Parathyroid adenoma (tissue), 2 donors: ENCODE results near the gene MYBPC2.

Experiments used
- H2AFZ ChIP-seq: fragments of 300-600 bp; sonication (generic); one replicate; pipeline ENCODE4 v1.7.0; 2017; ENCODE audit warnings: antibody characterized with exemption, mild to moderate bottlenecking
- H3K27ac ChIP-seq: fragments of 300-600 bp; sonication (generic); one replicate; pipeline ENCODE4 v1.7.0; 2017
- H3K27me3 ChIP-seq: fragments of 300-600 bp; sonication (generic); one replicate; pipeline ENCODE4 v1.7.0; 2017; ENCODE audit warnings: low read length; ENCODE audit not compliant: control insufficient read depth, insufficient read depth
- H3K36me3 ChIP-seq: fragments of 300-600 bp; sonication (generic); one replicate; pipeline ENCODE4 v1.7.0; 2017; ENCODE audit warnings: low read length; ENCODE audit not compliant: control insufficient read depth, insufficient read depth
- H3K4me1 ChIP-seq: fragments of 300-600 bp; sonication (generic); one replicate; pipeline ENCODE4 v1.7.0; 2017; ENCODE audit warnings: control low read depth
- H3K4me2 ChIP-seq: fragments of 300-600 bp; sonication (generic); one replicate; pipeline ENCODE4 v1.7.0; 2017; ENCODE audit warnings: low read length
- H3K4me3 ChIP-seq: fragments of 300-600 bp; sonication (generic); one replicate; pipeline ENCODE4 v1.7.0; 2017; ENCODE audit warnings: low read depth, low read length
- H3K79me2 ChIP-seq: fragments of 300-600 bp; sonication (generic); one replicate; pipeline ENCODE4 v1.7.0; 2017; ENCODE audit warnings: control low read depth
- H3K9ac ChIP-seq: fragments of 300-600 bp; sonication (generic); one replicate; pipeline ENCODE4 v1.7.0; 2017; ENCODE audit warnings: mild to moderate bottlenecking
- H3K9me3 ChIP-seq: fragments of 300-600 bp; sonication (generic); one replicate; pipeline ENCODE4 v1.7.0; 2017; ENCODE audit warnings: low read length; ENCODE audit not compliant: control insufficient read depth
- TF ChIP-seq, protein P1 (sequence below): fragments of 300-600 bp; sonication (generic); IDR thresholded peaks from one replicate; pipeline ENCODE4 v1.7.0; 2017; ENCODE audit warnings: antibody characterized with exemption, mild to moderate bottlenecking
- donor health status: primary hyperparathyroidism.

MYBPC2 gene

DNA sequence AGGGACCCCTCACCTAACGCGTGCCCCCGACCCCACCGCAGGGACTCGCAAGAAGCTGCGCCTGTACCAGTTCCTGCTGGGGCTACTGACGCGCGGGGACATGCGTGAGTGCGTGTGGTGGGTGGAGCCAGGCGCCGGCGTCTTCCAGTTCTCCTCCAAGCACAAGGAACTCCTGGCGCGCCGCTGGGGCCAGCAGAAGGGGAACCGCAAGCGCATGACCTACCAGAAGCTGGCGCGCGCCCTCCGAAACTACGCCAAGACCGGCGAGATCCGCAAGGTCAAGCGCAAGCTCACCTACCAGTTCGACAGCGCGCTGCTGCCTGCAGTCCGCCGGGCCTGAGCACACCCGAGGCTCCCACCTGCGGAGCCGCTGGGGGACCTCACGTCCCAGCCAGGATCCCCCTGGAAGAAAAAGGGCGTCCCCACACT, 4.7 kb upstream of the MYBPC2 start:
- H3K27ac ChIP-seq, result peak overlapping the region; percentile 9
- no peaks in the 10 kb centered on the region for H3K36me3 ChIP-seq
- H3K4me3 ChIP-seq, result peak overlapping the region; percentile 25
- TF ChIP-seq, protein P1, sequence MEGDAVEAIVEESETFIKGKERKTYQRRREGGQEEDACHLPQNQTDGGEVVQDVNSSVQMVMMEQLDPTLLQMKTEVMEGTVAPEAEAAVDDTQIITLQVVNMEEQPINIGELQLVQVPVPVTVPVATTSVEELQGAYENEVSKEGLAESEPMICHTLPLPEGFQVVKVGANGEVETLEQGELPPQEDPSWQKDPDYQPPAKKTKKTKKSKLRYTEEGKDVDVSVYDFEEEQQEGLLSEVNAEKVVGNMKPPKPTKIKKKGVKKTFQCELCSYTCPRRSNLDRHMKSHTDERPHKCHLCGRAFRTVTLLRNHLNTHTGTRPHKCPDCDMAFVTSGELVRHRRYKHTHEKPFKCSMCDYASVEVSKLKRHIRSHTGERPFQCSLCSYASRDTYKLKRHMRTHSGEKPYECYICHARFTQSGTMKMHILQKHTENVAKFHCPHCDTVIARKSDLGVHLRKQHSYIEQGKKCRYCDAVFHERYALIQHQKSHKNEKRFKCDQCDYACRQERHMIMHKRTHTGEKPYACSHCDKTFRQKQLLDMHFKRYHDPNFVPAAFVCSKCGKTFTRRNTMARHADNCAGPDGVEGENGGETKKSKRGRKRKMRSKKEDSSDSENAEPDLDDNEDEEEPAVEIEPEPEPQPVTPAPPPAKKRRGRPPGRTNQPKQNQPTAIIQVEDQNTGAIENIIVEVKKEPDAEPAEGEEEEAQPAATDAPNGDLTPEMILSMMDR, result no peak
- no peak overlapping the region for H3K9ac ChIP-seq
- H3K4me1 ChIP-seq, result peaks cover 9% of the 10 kb centered on the region
- H3K4me2 ChIP-seq, result peak overlapping the region; percentile 48
- H2AFZ ChIP-seq, result peak overlapping the region; percentile 65
- no peaks in the 10 kb centered on the region for H3K79me2 ChIP-seq
- no peaks in the 10 kb centered on the region for H3K9me3 ChIP-seq
- H3K27me3 ChIP-seq, result no peaks in the 10 kb centered on the region

DNA sequence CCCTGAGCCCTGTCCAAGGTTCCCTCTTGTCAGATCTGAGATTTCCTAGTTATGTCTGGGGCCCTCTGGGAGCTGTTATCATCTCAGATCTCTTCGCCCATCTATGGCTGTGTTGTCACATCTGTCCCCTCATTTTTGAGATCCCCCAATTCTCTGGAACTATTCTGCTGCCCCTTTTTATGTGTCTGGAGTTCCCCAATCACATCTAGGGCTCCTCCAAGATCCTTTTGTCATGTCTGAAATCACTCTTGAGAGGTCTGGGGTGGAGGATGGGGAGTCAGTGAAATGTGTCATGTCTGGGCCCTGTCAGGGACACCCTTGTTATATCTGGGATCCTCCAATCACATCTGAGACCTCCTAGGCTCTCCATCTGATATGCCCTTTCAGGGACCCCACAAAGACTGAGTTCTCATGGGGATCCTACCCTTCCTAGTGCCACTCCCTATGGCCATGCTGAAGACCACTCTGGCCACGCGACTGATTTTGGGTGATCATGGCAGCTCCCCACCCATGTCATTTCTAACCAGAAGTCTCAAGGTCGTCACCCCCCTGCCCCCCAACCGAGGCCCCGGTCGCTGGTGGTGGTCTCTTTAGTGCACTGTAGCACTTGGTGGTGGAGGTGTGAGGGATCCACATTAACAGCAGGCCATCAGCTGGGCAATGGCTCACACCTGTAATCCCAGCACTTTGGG, 3.8 kb upstream of the MYBPC2 start:
- TF ChIP-seq, protein P1, result no peak
- H3K9ac ChIP-seq, result no peak overlapping the region
- H3K79me2 ChIP-seq, result no peaks in the 10 kb centered on the region
- no peak overlapping the region for H3K27ac ChIP-seq
- H3K27me3 ChIP-seq, result no peaks in the 10 kb centered on the region
- H3K4me3 ChIP-seq, result no peak overlapping the region
- H3K9me3 ChIP-seq, result no peaks in the 10 kb centered on the region
- no peaks in the 10 kb centered on the region for H3K36me3 ChIP-seq
- no peak overlapping the region for H3K4me2 ChIP-seq
- H3K4me1 ChIP-seq, result peaks cover 10% of the 10 kb centered on the region
- no peak overlapping the region for H2AFZ ChIP-seq

DNA sequence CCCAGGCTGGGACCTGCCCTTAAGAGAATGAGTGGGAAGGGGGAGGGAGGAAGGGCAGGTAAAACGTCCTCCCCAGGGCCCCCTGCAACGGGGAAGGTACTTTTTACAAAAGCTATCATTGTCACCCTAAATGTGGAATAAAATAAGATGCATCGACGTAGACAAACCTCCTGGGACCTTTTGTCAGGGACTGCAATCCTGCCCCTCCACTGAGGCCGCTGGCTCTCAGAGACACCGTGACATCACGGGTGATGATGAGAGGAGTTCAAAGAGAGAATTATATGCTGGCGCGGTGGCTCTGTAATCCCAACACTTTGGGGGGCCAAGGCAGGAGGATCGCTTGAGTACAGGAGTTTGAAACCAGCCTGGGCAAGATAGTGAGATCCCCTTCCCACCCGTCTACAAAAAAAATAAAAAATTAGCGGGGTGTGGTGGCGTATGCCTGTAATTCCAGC, 1.8 kb upstream of the MYBPC2 start:
- H3K36me3 ChIP-seq, result no peaks in the 10 kb centered on the region
- peaks cover 15% of the 10 kb centered on the region for H3K4me1 ChIP-seq
- H3K4me2 ChIP-seq, result peak overlapping the region; percentile 99
- TF ChIP-seq, protein P1, result no peak
- H3K9ac ChIP-seq, result no peak overlapping the region
- H3K9me3 ChIP-seq, result no peaks in the 10 kb centered on the region
- peak overlapping the region; percentile 91 for H2AFZ ChIP-seq
- H3K4me3 ChIP-seq, result peak overlapping the region; percentile 59
- no peak overlapping the region for H3K27ac ChIP-seq
- no peaks in the 10 kb centered on the region for H3K27me3 ChIP-seq
- H3K79me2 ChIP-seq, result no peaks in the 10 kb centered on the region

DNA sequence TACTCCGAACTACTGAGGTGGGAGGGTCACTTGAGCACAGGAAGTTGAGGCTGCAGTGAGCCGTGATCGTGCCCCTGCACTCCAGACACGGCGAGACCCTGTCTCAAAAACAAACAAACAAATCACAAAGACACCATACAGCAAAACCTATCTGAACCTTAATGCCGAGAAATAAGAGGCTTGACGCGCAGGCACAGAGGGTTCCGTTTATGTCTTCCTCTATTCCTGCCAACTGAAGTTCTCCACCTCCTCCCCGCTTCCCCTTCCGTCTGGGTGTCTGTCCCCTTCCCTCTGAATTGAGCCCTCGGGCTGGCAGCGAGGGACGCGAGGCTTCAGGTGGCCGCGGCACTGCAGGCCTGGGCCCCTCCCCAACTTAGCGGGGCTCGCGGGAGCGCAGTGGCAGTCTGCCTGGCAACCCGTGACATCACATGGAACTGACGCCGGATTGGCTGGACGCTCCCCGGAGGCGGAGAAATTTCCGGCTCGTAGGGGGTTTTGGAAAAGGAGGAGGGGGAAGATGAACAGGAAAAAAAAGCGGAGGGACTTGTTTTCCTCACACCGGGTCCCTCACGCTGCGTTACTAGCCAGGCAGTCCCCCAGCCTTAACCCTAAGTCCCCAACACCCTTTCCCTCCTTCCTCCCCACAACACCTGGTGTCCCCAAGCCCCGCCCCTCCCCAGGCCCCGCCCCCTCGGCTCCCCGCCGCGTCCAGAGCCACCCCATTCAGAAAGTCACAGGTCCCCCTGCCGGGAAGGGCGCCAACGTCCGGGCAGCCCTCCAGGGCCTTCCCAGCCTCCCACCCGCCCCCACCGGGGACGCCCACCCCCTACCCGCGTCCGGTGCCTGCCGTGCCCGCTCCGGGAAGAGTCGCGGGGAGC, 1.1 kb upstream of the MYBPC2 start:
- Histone ChIP-seq H3K79me2 (no peaks in the 10 kb centered on the region), H3K27ac (peak overlapping the region; percentile 88), H3K9me3 (no peaks in the 10 kb centered on the region), H3K9ac (peak overlapping the region; percentile 16), H3K4me3 (peak overlapping the region; percentile 59), H3K36me3 (no peaks in the 10 kb centered on the region), H3K27me3 (no peaks in the 10 kb centered on the region), H3K4me1 (peaks cover 15% of the 10 kb centered on the region), H3K4me2 (peak overlapping the region; percentile 99), H2AFZ (peak overlapping the region; percentile 91)
- TF ChIP-seq, protein P1, result no peak
